ENCODE data around the gene IDI2.
"Not testable (repeated sequence)": the region's sequence is repeated elsewhere in the genome, so short reads cannot be mapped to it uniquely, and the experiment has no call there.

DNA sequence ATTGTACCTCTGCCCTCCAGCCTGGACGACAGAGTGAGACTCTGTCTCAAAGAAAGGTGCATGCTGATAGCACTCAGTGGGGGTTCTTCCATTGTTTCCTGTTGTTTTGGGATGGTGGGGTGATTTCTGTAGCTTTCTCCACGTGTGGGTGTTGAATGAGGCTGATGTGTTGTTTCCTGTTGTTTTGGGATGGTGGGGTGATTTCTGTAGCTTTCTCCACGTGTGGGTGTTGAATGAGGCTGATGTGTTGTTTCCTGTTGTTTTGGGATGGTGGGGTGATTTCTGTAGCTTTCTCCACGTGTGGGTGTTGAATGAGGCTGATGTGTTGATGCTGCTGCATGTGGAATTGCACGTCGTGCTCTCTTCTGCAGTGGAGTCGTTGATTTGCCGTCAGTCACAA lies 15.7 kb downstream of the IDI2 start:
- not testable (repeated sequence) for TF ChIP-seq SOX15 (CRISPR knock-in tag; IDR thresholded peaks at IDR 0.05); CTCF (IDR thresholded peaks at IDR 0.05); SMAD4 (CRISPR knock-in tag; IDR thresholded peaks at IDR 0.05); NFYB (CRISPR knock-in tag; conservative IDR thresholded peaks at IDR 0.05; ENCODE audit: low read depth); CREB1 (CRISPR knock-in tag; IDR thresholded peaks at IDR 0.05); ZNF121 (CRISPR knock-in tag; IDR thresholded peaks at IDR 0.05)
- TF ChIP-seq, protein P1, sequence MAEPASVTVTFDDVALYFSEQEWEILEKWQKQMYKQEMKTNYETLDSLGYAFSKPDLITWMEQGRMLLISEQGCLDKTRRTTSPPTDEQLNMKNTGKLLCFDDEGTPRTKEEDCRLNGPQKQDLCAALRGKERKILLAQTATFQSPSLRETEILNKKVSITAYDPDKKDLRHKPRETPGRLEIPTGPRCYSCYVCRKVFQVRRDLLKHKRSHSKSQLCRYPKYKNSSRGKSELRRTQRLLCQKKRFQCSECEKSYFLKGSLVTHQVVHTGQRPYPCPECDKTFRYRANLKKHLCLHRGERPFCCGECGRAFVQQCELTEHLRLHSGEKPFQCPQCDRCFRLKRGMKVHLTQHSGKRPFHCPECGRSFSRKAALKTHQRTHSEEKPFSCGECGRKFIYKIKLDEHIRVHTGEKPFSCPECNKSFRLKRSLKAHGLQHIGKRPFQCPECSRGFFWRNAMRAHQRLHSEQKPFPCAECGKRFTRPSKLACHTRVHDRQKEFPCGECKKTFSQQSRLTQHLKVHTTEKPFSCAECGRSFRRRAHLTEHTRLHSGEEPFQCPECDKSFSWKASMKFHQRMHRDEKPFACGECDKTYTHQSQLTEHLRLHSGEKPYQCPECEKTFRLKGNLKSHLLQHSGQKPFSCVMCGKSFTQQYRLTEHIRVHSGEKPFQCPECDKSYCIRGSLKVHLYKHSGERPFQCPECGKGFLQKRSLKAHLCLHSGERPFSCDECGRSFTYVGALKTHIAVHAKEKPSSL (CRISPR knock-in tag; conservative IDR thresholded peaks at IDR 0.05), result not testable (repeated sequence)
